HepG2 (cell line): Measurements from ENCODE around the gene TSPAN3. TPM values are rescaled to one million over a fixed set of nuclear protein-coding genes. Genes with fewer than 3 reads are reported as not detected.

Experiments
- ATAC-seq: fragments of 200-7000 bp; cut with Tn5 transposase; 3 replicates; pipeline ENCODE4 v1.9.1; 2020; ENCODE audit warnings: mild to moderate bottlenecking, moderate library complexity
- Bru-seq: library from RNA; stranded (reverse); fragments of 400-500 nt; gene quantifications from one replicate; lab custom pipeline; 2021; lab: Mats Ljungman, UMichigan
- BruChase-seq, 2 experiments: library from RNA; stranded (reverse); fragments of 400-500 nt; gene quantifications; one replicate each; lab custom pipeline; 2021; lab: Mats Ljungman, UMichigan
- BruUV-seq: library from RNA; stranded (reverse); fragments of 400-500 nt; replicated peaks from 2 replicates; lab custom pipeline; 2021; lab: Mats Ljungman, UMichigan
- CTCF ChIA-PET: fragments of 300-600 bp; formaldehyde crosslinking; extraction: SDS; loops from one replicate; lab custom pipeline; 2021; ENCODE audit warnings: low total read pairs, inconsistent platforms, low intra/inter-chr PET ratio; lab: Yijun Ruan, JAX
- POLR2A ChIA-PET: fragments of 350-600 bp; sonication (Branson Sonifier 250); formaldehyde crosslinking; loops from one replicate; lab custom pipeline; 2020; ENCODE audit warnings: antibody characterized with exemption, inconsistent platforms; lab: Yijun Ruan, JAX
- DNase-seq: peaks from one replicate; pipeline ENCODE4 v3.0.0-alpha.2; 2015; ENCODE audit warnings: low spot score
- FAIRE-seq: peaks from 3 replicates; lab custom pipeline; 2011; peaks lifted over from hg19 to GRCh38; lab: Jason Lieb, UNC
- H2AFZ ChIP-seq: one replicate; pipeline ENCODE4 v1.6.1; 2011; ENCODE audit warnings: low read length, inconsistent platforms
- H3K27ac ChIP-seq: fragments of 300-600 bp; 3 replicates; pipeline ENCODE4 v1.8.0; 2011; ENCODE audit warnings: mixed run types, mild to moderate bottlenecking, mixed read lengths, low read length, inconsistent platforms; ENCODE audit not compliant: insufficient read depth; ENCODE audit errors: extremely low read length
- H3K27me3 ChIP-seq, 2 experiments: fragments of 200-600 bp in 1 of 2; 2 replicates in 1 of 2; 3 replicates in 1 of 2; pipeline versions ENCODE4 v1.6.0 to v1.8.0; 2011; ENCODE audit warnings: low read length in 2 of 2, mild to moderate bottlenecking in 2 of 2, moderate library complexity in 2 of 2, inconsistent platforms in 1 of 2; ENCODE audit not compliant: insufficient read depth in 2 of 2, control insufficient read depth in 1 of 2
- H3K36me3 ChIP-seq, 2 experiments: fragments of 200-600 bp in 1 of 2; replicated peaks in 1 of 2; 2 replicates in 1 of 2; 3 replicates in 1 of 2; pipeline versions ENCODE4 v1.5.1 to v1.8.0; 2011; ENCODE audit warnings: low read length in 2 of 2, inconsistent platforms in 1 of 2; ENCODE audit not compliant: insufficient read depth in 2 of 2, control insufficient read depth in 1 of 2
- H3K4me1 ChIP-seq: 2 replicates; pipeline ENCODE4 v1.5.1; 2012; ENCODE audit warnings: low read length, inconsistent platforms; ENCODE audit not compliant: insufficient read depth
- H3K4me2 ChIP-seq: 2 replicates; pipeline ENCODE4 v1.6.0; 2011; ENCODE audit warnings: low read depth, low read length, inconsistent platforms
- H3K4me3 ChIP-seq, 3 experiments: fragments of 200-600 bp in 1 of 3; sonication (generic), shearing (Covaris generic) in 1 of 3; replicated peaks in 1 of 3; 2 replicates each; pipeline ENCODE4 v1.5.1; 2011 to 2016; ENCODE audit warnings: low read length in 3 of 3, inconsistent platforms in 2 of 3, low read depth in 2 of 3, mild to moderate bottlenecking in 2 of 3, control low read depth in 1 of 3, mixed read lengths in 1 of 3; ENCODE audit not compliant: insufficient read depth in 1 of 3
- H3K79me2 ChIP-seq: one replicate; pipeline ENCODE4 v1.6.1; 2011; ENCODE audit warnings: low read length, inconsistent platforms; ENCODE audit not compliant: insufficient read depth
- H3K9ac ChIP-seq: 2 replicates; pipeline ENCODE4 v1.6.0; 2011; ENCODE audit warnings: mild to moderate bottlenecking, low read depth, low read length, inconsistent platforms; ENCODE audit not compliant: insufficient read depth
- H3K9me3 ChIP-seq: 2 replicates; pipeline ENCODE4 v1.5.1; 2012; ENCODE audit warnings: mild to moderate bottlenecking, low read length
- H4K20me1 ChIP-seq: 2 replicates; pipeline ENCODE4 v1.6.0; 2011; ENCODE audit warnings: inconsistent platforms, mild to moderate bottlenecking, low read length, moderate library complexity; ENCODE audit not compliant: insufficient read depth
- LCORL ChIP-seq, 2 experiments: fragments of 450-650 bp in 1 of 2; sonication (generic) in 1 of 2; formaldehyde crosslinking in 1 of 2; IDR thresholded peaks; 2 replicates each; pipeline versions ENCODE4 v1.5.0 to v1.6.1; 2017 to 2020; ENCODE audit warnings: antibody characterized with exemption in 1 of 2, missing genetic modification reagents in 1 of 2
- MLLT10 ChIP-seq: sonication (generic); formaldehyde crosslinking; IDR thresholded peaks from 2 replicates; pipeline ENCODE4 v1.4.0; 2020; ENCODE audit warnings: missing genetic modification reagents
- NFKB2 ChIP-seq: sonication (generic); formaldehyde crosslinking; IDR thresholded peaks from 2 replicates; pipeline ENCODE4 v1.4.0; 2020; ENCODE audit warnings: missing genetic modification reagents, borderline replicate concordance
- POLR2G ChIP-seq: fragments of 200-400 bp; formaldehyde crosslinking; IDR thresholded peaks from 2 replicates; pipeline ENCODE4 v1.6.1; 2018; ENCODE audit warnings: mild to moderate bottlenecking, low read depth, low read length, moderate library complexity
- RELA ChIP-seq: sonication (generic); formaldehyde crosslinking; IDR thresholded peaks from 2 replicates; pipeline ENCODE4 v1.4.0; 2020; ENCODE audit warnings: missing genetic modification reagents
- ZKSCAN5 ChIP-seq: sonication (generic); formaldehyde crosslinking; IDR thresholded peaks from 2 replicates; pipeline ENCODE4 v1.5.1; 2020; ENCODE audit warnings: mild to moderate bottlenecking, missing genetic modification reagents
- ZNF235 ChIP-seq: sonication (generic); formaldehyde crosslinking; IDR thresholded peaks from 2 replicates; pipeline ENCODE4 v1.8.1; 2023; ENCODE audit warnings: mild to moderate bottlenecking, missing genetic modification reagents, borderline replicate concordance
- ZNF792 ChIP-seq: IDR thresholded peaks from 2 replicates; pipeline ENCODE4 v1.6.1; 2016
- ZSCAN25 ChIP-seq: sonication (generic); formaldehyde crosslinking; IDR thresholded peaks from 2 replicates; pipeline ENCODE4 v1.8.0; 2022; ENCODE audit warnings: mild to moderate bottlenecking, missing genetic modification reagents
- WGBS: methylation state at CpG from one replicate; pipeline ENCODE4 v1.1.6; 2017; ENCODE audit warnings: low lambda C conversion rate; 5-methylcytosine and 5-hydroxymethylcytosine counted together
- in situ Hi-C: cut with HindIII; loops from 2 replicates; pipeline ENCODE4 v1.10.0; 2017; ENCODE audit warnings: low pct_unique_long_range_greater_than_20kb; ENCODE audit not compliant: extremely low pct_ligation_motif_present
- intact Hi-C: fragments of 100-400 bp; cut with micrococcal nuclease; formaldehyde crosslinking; loops from one replicate; pipeline ENCODE4 v1.10.0; 2022; ENCODE audit not compliant: unreplicated experiment
- long read RNA-seq, 2 experiments: library from RNA in 1 of 2; library from polyadenylated mRNA in 1 of 2; stranded (forward) in 1 of 2; unstranded in 1 of 2; transcript quantifications; one replicate each; pipeline ENCODE4 v2.0.0, GENCODE V29; 2019 to 2022
- polyA minus RNA-seq, 3 experiments: library from RNA; depleted of rRNA, polyadenylated mRNA; stranded (reverse); fragments of >200 nt; gene quantifications; 2 replicates each; pipeline ENCODE4 v1.2.3, GENCODE V29; 2011; ENCODE audit warnings: low replicate concordance in 1 of 3
- polyA plus RNA-seq, 8 experiments: library from polyadenylated mRNA; depleted of rRNA in 3 of 8; stranded (reverse) in 7 of 8; unstranded in 1 of 8; fragments of >200 nt; fragmentation: Illumina TruSeq in 4 of 8; extraction: Trizol in 4 of 8; gene quantifications; 2 replicates each; pipeline versions ENCODE4 v1.2.1 to v1.2.3, GENCODE V29; 2011 to 2016; ENCODE audit warnings: low read depth in 4 of 8, missing spikeins in 1 of 8, mixed read lengths in 1 of 8; ENCODE audit not compliant: insufficient read depth in 1 of 8
- total RNA-seq, 5 experiments: library from RNA; depleted of rRNA; stranded (reverse); fragments of >200 nt; fragmentation: Illumina TruSeq; extraction: Trizol; gene quantifications; 2 replicates each; pipeline ENCODE4 v1.2.3, GENCODE V29; 2016; ENCODE audit warnings: low read depth in 1 of 5
- TF ChIP-seq, protein P1 (sequence below): sonication (generic); formaldehyde crosslinking; IDR thresholded peaks from 2 replicates; pipeline ENCODE4 v1.4.0; 2020; ENCODE audit warnings: low read depth, mild to moderate bottlenecking, missing genetic modification reagents
- TF ChIP-seq, protein P2 (sequence below), 2 experiments: fragments of 450-650 bp in 1 of 2; sonication (generic) in 1 of 2; formaldehyde crosslinking; IDR thresholded peaks; 2 replicates each; pipeline versions ENCODE4 v1.5.0 to v1.8.0; 2020 to 2022; ENCODE audit warnings: mild to moderate bottlenecking in 1 of 2, missing genetic modification reagents in 1 of 2
- TF ChIP-seq, protein P3 (sequence below): fragments of 450-650 bp; IDR thresholded peaks from 2 replicates; pipeline ENCODE4 v1.6.1; 2017; ENCODE audit warnings: mild to moderate bottlenecking

The TSPAN3 gene
- 102 and 170 TPM in 2 replicates for total RNA-seq (2016; rRNA removed; fragmentation: Illumina TruSeq; extraction: Trizol)
- total RNA-seq (2016; cell fraction: cytosol; rRNA removed; fragmentation: Illumina TruSeq; extraction: Trizol; ENCODE audit: low read depth): 51.2 and 62.4 TPM in 2 replicates
- 108 and 171 TPM in 2 replicates for total RNA-seq (2016; cell fraction: insoluble cytoplasmic fraction; rRNA removed; fragmentation: Illumina TruSeq; extraction: Trizol)
- 109 and 138 TPM in 2 replicates for total RNA-seq (2016; cell fraction: membrane; rRNA removed; fragmentation: Illumina TruSeq; extraction: Trizol)
- 128 and 152 TPM in 2 replicates for total RNA-seq (2016; cell fraction: nucleus; rRNA removed; fragmentation: Illumina TruSeq; extraction: Trizol)
- polyA plus RNA-seq (2011; rRNA removed): 155 and 167 TPM in 2 replicates
- polyA plus RNA-seq (2011; cell fraction: cytosol; rRNA removed): 231 and 297 TPM in 2 replicates
- polyA plus RNA-seq (2011; cell fraction: nucleus; rRNA removed): 56.3 and 77.8 TPM in 2 replicates
- 134 and 159 TPM in 2 replicates for polyA plus RNA-seq (2012)
- 52.0 and 77.5 TPM in 2 replicates for polyA plus RNA-seq (2016; cell fraction: cytosol; fragmentation: Illumina TruSeq; extraction: Trizol; ENCODE audit: low read depth)
- polyA plus RNA-seq (2016; cell fraction: insoluble cytoplasmic fraction; fragmentation: Illumina TruSeq; extraction: Trizol; ENCODE audit: low read depth): 105 and 130 TPM in 2 replicates
- 93.2 and 115 TPM in 2 replicates for polyA plus RNA-seq (2016; cell fraction: membrane; fragmentation: Illumina TruSeq; extraction: Trizol; ENCODE audit: low read depth)
- polyA plus RNA-seq (2016; cell fraction: nucleus; fragmentation: Illumina TruSeq; extraction: Trizol; ENCODE audit: insufficient read depth, low read depth): 217 and 229 TPM in 2 replicates
- 238 and 277 TPM in 2 replicates for polyA minus RNA-seq (2011; rRNA and poly(A)+ RNA removed; ENCODE audit: low replicate concordance)
- 83.9 and 119 TPM in 2 replicates for polyA minus RNA-seq (2011; cell fraction: cytosol; rRNA and poly(A)+ RNA removed)
- polyA minus RNA-seq (2011; cell fraction: nucleus; rRNA and poly(A)+ RNA removed): 38.1 and 56.6 TPM in 2 replicates
- percentile 88 among the genes with signal in this experiment for Bru-seq, nascent RNA
- percentile 88 among the genes with signal in this experiment for BruChase-seq, experiment 1, labeled RNA remaining after a 6-hour chase
- percentile 88 among the genes with signal in this experiment for BruChase-seq, experiment 2, labeled RNA remaining after a 2-hour chase
- long read RNA-seq, experiment 1, full-length matches to known transcripts: 283 of 293 reads
- long read RNA-seq, experiment 1, partial matches to known transcripts: 7 of 293 reads
- long read RNA-seq, experiment 1, other reads (novel, unspliced or antisense): 3 of 293 reads
- long read RNA-seq, experiment 2, full-length matches to known transcripts: 335 of 418 reads
- long read RNA-seq, experiment 2, partial matches to known transcripts: 28 of 418 reads
- long read RNA-seq, experiment 2, other reads (novel, unspliced or antisense): 55 of 418 reads

DNA sequence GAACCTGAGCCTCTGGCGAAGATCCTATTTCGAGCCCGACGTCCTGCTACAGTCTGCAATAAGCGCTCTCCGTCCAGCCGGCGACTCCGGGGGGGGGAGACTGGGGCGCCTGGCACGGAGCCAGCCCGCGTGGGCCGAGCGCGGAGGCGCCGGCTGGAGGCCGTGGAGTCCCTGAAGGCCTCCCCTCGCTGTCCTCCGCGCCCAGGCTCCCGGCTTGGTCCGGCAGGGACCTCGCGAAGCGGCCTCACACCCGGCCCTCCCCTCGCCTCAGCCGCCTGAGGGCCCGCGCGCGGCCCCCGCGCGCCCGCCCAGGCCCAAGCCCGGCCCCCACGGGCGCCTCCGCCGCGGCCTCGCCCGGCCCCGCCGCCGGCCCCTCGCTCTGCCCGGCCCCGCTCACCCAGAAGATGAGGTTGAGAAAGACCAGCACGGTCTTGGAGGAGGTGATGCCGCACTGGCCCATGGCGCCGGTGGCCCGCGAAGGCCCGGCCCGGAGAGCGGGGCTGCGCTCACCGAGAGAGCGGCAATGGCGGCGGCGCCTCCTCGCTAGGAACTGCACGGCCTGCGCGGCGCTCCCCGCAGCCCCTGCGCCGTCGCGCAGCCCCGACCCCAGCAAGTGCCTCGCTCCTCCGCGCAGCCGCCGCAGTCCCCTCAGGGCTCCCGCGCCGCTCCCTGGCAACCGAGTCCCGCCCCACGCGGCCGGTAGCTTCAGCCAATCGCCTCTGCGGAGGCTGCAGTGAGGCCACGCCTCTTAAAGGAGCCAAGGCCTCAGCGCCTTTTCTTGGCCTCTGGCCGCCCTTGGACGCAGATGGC, at the start of gene TSPAN3:
Gene TSPAN3 (minus strand): TSS at position 615 of the 810 bp plus-strand sequence. CDS start 155 bp downstream, at position 460.
- no CpG with 5 or more reads among the region's 97 CpGs for WGBS
- no TSS peak for BruUV-seq
- peak within 1 kb of the TSS; percentile 59 for H3K27ac ChIP-seq
- peaks cover 42% of the 10 kb centered on the region for H3K4me1 ChIP-seq
- ATAC-seq: peak; percentile 98
- peak; percentile 83 for DNase-seq
- H3K9me3 ChIP-seq: no peaks in the 10 kb centered on the region
- H3K36me3 ChIP-seq: no peaks in the 10 kb centered on the region; a peak in 1 of 5 replicates
- ChIA-PET POLR2A (interaction anchor here (0.6 to 1.1 kb wide), 7 partner anchors 11 to 139 kb away, joined by 3 to 7 read pairs (median 4); partner anchors contain the start of gene RCN2), CTCF (no interaction called here)
- peak; percentile 40 for FAIRE-seq
- peaks cover 11% of the 10 kb centered on the region for H4K20me1 ChIP-seq
- in situ Hi-C loops: no loop called here
- peak within 1 kb of the TSS; percentile 86 for H2AFZ ChIP-seq
- peak within 1 kb of the TSS; percentile 78 for H3K4me2 ChIP-seq
- peaks cover 39% of the 10 kb centered on the region for H3K79me2 ChIP-seq
- intact Hi-C loops: no loop called here
- H3K4me3 ChIP-seq: peak within 1 kb of the TSS; percentile 60 to 82 (median 74)
- H3K9ac ChIP-seq: peak within 1 kb of the TSS; percentile 82
- H3K27me3 ChIP-seq: peaks cover 0 to 23% of the 10 kb centered on the region in 2 experiments; a peak in 3 of 5 replicates
- TF ChIP-seq MLLT10 (CRISPR knock-in tag): no peak
- TF ChIP-seq, protein P1, sequence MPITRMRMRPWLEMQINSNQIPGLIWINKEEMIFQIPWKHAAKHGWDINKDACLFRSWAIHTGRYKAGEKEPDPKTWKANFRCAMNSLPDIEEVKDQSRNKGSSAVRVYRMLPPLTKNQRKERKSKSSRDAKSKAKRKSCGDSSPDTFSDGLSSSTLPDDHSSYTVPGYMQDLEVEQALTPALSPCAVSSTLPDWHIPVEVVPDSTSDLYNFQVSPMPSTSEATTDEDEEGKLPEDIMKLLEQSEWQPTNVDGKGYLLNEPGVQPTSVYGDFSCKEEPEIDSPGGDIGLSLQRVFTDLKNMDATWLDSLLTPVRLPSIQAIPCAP (CRISPR knock-in tag): no peak
- TF ChIP-seq POLR2G: peak; percentile 85
- no peak for TF ChIP-seq ZSCAN25 (CRISPR knock-in tag)
- no peak; the same call in 1 of the 2 replicates for TF ChIP-seq NFKB2
- TF ChIP-seq, protein P2, sequence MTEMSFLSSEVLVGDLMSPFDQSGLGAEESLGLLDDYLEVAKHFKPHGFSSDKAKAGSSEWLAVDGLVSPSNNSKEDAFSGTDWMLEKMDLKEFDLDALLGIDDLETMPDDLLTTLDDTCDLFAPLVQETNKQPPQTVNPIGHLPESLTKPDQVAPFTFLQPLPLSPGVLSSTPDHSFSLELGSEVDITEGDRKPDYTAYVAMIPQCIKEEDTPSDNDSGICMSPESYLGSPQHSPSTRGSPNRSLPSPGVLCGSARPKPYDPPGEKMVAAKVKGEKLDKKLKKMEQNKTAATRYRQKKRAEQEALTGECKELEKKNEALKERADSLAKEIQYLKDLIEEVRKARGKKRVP (CRISPR knock-in tag; IDR thresholded peaks at IDR 0.05): no peak
- no peak for TF ChIP-seq RELA
- no peak for TF ChIP-seq ZKSCAN5 (CRISPR knock-in tag)
- TF ChIP-seq ZNF792 (CRISPR knock-in tag): no peak
- TF ChIP-seq ZNF235: no peak
- no peak for TF ChIP-seq LCORL (IDR thresholded peaks at IDR 0.05)
- TF ChIP-seq LCORL (CRISPR knock-in tag; IDR thresholded peaks at IDR 0.05): no peak
- TF ChIP-seq, protein P3, sequence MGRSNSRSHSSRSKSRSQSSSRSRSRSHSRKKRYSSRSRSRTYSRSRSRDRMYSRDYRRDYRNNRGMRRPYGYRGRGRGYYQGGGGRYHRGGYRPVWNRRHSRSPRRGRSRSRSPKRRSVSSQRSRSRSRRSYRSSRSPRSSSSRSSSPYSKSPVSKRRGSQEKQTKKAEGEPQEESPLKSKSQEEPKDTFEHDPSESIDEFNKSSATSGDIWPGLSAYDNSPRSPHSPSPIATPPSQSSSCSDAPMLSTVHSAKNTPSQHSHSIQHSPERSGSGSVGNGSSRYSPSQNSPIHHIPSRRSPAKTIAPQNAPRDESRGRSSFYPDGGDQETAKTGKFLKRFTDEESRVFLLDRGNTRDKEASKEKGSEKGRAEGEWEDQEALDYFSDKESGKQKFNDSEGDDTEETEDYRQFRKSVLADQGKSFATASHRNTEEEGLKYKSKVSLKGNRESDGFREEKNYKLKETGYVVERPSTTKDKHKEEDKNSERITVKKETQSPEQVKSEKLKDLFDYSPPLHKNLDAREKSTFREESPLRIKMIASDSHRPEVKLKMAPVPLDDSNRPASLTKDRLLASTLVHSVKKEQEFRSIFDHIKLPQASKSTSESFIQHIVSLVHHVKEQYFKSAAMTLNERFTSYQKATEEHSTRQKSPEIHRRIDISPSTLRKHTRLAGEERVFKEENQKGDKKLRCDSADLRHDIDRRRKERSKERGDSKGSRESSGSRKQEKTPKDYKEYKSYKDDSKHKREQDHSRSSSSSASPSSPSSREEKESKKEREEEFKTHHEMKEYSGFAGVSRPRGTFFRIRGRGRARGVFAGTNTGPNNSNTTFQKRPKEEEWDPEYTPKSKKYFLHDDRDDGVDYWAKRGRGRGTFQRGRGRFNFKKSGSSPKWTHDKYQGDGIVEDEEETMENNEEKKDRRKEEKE: no peak
